K562 (cell line): ENCODE data around the gene ERP44. TPM values are rescaled to one million over a fixed set of nuclear protein-coding genes. Genes with fewer than 3 reads are reported as not detected.
A peak's percentile ranks its signal among the peaks of the same experiment; 100 is the strongest.

Experiments
- BRD9 ChIP-seq: fragments of 450-650 bp; IDR thresholded peaks from 2 replicates; pipeline ENCODE4 v1.6.1; 2018; ENCODE audit warnings: low read depth; ENCODE audit not compliant: partially characterized antibody
- DIDO1 ChIP-seq: fragments of 450-650 bp; IDR thresholded peaks from 2 replicates; pipeline ENCODE4 v1.6.1; 2016; ENCODE audit warnings: low read depth, missing biosample characterization, missing genetic modification characterization
- ELF4 ChIP-seq: fragments of 450-650 bp; formaldehyde crosslinking; IDR thresholded peaks from 2 replicates; pipeline ENCODE4 v1.4.0; 2022; ENCODE audit warnings: missing genetic modification characterization
- ETV5 ChIP-seq: sonication (generic); formaldehyde crosslinking; IDR thresholded peaks from 2 replicates; pipeline ENCODE4 v1.4.0; 2020; ENCODE audit warnings: low read depth, mild to moderate bottlenecking, missing genetic modification reagents
- FUS ChIP-seq: fragments of 200-400 bp; formaldehyde crosslinking; optimal IDR thresholded peaks from 2 replicates; pipeline ENCODE3; 2017; ENCODE audit warnings: low read depth, low read length
- KHSRP ChIP-seq: fragments of 450-650 bp; IDR thresholded peaks from 2 replicates; pipeline ENCODE4 v1.6.1; 2017
- NR2C2 ChIP-seq, 2 experiments: fragments of 200-800 bp in 1 of 2; sonication (Bioruptor generic) in 1 of 2; sonication (generic) in 1 of 2; formaldehyde crosslinking in 1 of 2; IDR thresholded peaks; 2 replicates each; pipeline versions ENCODE4 v1.6.1 to v1.8.0; 2016 to 2022; ENCODE audit warnings: mild to moderate bottlenecking in 1 of 2, missing compliant biosample characterization in 1 of 2, missing genetic modification characterization in 1 of 2, missing genetic modification reagents in 1 of 2
- POLR2AphosphoS5 ChIP-seq: IDR thresholded peaks from 2 replicates; pipeline ENCODE4 v1.6.1; 2011; ENCODE audit warnings: mild to moderate bottlenecking, low read depth, low read length, moderate library complexity; ENCODE audit not compliant: control insufficient read depth, insufficient read depth
- RFX1 ChIP-seq: fragments of 450-650 bp; IDR thresholded peaks from 2 replicates; pipeline ENCODE4 v1.6.1; 2016; ENCODE audit warnings: mild to moderate bottlenecking, moderate library complexity
- SETDB1 ChIP-seq: IDR thresholded peaks from one replicate; pipeline ENCODE4 v1.6.1; 2012; ENCODE audit warnings: low read length, control low read depth, inconsistent platforms
- SMARCC2 ChIP-seq: fragments of 450-650 bp; IDR thresholded peaks from 2 replicates; pipeline ENCODE4 v1.6.1; 2017; ENCODE audit warnings: antibody characterized with exemption, moderate library complexity, mild to moderate bottlenecking, low read depth
- SRF ChIP-seq, 2 experiments: fragments of 250-450, 450-650 bp in 1 of 2; sonication (Bioruptor Pico) in 1 of 2; sonication (generic) in 1 of 2; formaldehyde crosslinking; IDR thresholded peaks; 2 replicates each; pipeline versions ENCODE4 v1.5.0 to v1.5.1; 2020 to 2022; ENCODE audit warnings: mild to moderate bottlenecking in 1 of 2, missing genetic modification reagents in 1 of 2
- SRSF7 ChIP-seq: fragments of 200-400 bp; formaldehyde crosslinking; optimal IDR thresholded peaks from 2 replicates; pipeline ENCODE3; 2017; ENCODE audit warnings: mild to moderate bottlenecking, low read depth, low read length
- SUPT5H ChIP-seq: fragments of 450-650 bp; IDR thresholded peaks from 2 replicates; pipeline ENCODE4 v1.6.1; 2016
- XRCC4 ChIP-seq: IDR thresholded peaks from one replicate; pipeline ENCODE4 v1.6.1; 2011; ENCODE audit not compliant: insufficient read depth, insufficient read length; ENCODE audit errors: extremely low read depth
- ZBTB17 ChIP-seq: fragments of 450-650 bp; formaldehyde crosslinking; IDR thresholded peaks from 2 replicates; pipeline ENCODE4 v1.4.0; 2020; ENCODE audit warnings: mild to moderate bottlenecking
- ZNF408 ChIP-seq: fragments of 250-450 bp; sonication (Bioruptor Pico); IDR thresholded peaks from 2 replicates; pipeline ENCODE4 v1.4.0; 2020; ENCODE audit warnings: low read depth, mild to moderate bottlenecking, moderate library complexity
- polyA plus RNA-seq, 8 experiments: library from polyadenylated mRNA; depleted of rRNA in 4 of 8; stranded (reverse) in 5 of 8; unstranded in 3 of 8; fragments of >200 nt; fragmentation: Nextera tagmentation in 2 of 8; fragmentation: Illumina TruSeq in 1 of 8; extraction: Ambion mirVana in 2 of 8; extraction: Trizol in 1 of 8; gene quantifications; 2 replicates each; pipeline versions ENCODE4 v1.2.1 to v1.2.3, GENCODE V29; 2011 to 2014; ENCODE audit warnings: inconsistent platforms in 1 of 8, missing spikeins in 1 of 8
- total RNA-seq, 7 experiments: library from RNA; depleted of rRNA in 6 of 7; stranded (reverse); fragments of >200 nt in 6 of 7; fragmentation: Illumina TruSeq in 2 of 7; extraction: Trizol in 2 of 7; gene quantifications; 2 replicates each; pipeline versions ENCODE4 v1.2.1 to v1.2.3, GENCODE V29; 2011 to 2021; ENCODE audit warnings: low replicate concordance in 1 of 7
- TF ChIP-seq, protein P1 (sequence below): sonication (generic); formaldehyde crosslinking; IDR thresholded peaks from 2 replicates; pipeline ENCODE4 v1.8.1; 2023; ENCODE audit warnings: mild to moderate bottlenecking, missing genetic modification reagents, moderate library complexity
- TF ChIP-seq, protein P2 (sequence below), 2 experiments: fragments of 450-650 bp; IDR thresholded peaks; 2 replicates each; pipeline ENCODE4 v1.6.1; 2018; ENCODE audit warnings: mild to moderate bottlenecking in 2 of 2, low read depth in 1 of 2; ENCODE audit not compliant: partially characterized antibody in 2 of 2
- TF ChIP-seq, protein P3 (sequence below), 2 experiments: IDR thresholded peaks; 2 replicates each; pipeline ENCODE4 v1.6.1; 2012; ENCODE audit warnings: improper control_type of control experiment in 2 of 2, low read depth in 2 of 2, low read length in 2 of 2, borderline replicate concordance in 1 of 2

Gene ERP44
- total and polyA plus RNA-seq, 9 of the 15 experiments (the other 6 are each of a cell fraction or from before 2014, with no cell fraction given): 9.2 to 23.4 (median 13.6) TPM

DNA sequence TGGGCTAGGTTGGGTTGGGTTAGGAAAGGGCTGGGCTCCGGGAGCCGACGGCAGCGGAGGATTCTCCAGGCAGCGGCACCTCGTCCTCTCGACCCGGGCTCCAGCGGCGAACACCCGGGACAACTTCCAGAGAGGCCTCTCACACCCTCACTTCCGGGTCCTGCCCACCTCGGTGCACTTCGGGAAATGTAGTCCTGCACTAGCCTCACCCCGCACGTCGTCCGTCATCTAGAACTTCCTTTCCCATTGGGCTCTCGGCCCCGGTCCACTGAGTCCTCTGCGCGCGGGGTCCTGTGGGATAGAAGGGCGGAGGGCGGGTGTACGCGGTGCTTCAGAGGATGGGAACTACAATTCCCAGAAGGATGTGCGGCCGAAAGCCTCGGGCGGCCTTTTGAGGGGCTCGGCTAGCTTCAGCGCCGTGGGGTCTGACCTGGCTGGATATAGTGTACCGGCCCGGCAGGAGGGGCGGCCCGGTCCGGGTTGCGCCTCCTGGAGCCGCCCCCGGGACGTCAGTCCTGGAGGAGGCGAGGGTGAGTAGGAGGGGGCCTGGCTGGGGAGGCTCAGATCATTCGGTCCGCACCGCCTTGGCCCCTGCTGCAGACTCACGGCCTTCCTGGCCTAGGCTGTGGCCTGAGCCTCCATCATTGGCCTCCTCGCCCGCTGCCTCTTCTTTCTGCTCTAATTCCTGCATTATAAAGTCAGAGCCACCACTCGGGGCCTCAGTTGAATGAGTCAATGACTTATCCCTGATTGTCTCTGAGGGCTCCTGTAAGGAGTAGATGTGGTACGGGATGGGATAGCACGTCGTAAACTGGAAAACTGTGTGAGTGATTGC lies at the start of gene ERP44, which contains the start of gene INVS (continued):
- TF ChIP-seq SMARCC2: no peak
- TF ChIP-seq, protein P1, sequence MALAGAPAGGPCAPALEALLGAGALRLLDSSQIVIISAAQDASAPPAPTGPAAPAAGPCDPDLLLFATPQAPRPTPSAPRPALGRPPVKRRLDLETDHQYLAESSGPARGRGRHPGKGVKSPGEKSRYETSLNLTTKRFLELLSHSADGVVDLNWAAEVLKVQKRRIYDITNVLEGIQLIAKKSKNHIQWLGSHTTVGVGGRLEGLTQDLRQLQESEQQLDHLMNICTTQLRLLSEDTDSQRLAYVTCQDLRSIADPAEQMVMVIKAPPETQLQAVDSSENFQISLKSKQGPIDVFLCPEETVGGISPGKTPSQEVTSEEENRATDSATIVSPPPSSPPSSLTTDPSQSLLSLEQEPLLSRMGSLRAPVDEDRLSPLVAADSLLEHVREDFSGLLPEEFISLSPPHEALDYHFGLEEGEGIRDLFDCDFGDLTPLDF (CRISPR knock-in tag): peak; percentile 60; the same call in 1 of the 2 replicates
- TF ChIP-seq, protein P2, sequence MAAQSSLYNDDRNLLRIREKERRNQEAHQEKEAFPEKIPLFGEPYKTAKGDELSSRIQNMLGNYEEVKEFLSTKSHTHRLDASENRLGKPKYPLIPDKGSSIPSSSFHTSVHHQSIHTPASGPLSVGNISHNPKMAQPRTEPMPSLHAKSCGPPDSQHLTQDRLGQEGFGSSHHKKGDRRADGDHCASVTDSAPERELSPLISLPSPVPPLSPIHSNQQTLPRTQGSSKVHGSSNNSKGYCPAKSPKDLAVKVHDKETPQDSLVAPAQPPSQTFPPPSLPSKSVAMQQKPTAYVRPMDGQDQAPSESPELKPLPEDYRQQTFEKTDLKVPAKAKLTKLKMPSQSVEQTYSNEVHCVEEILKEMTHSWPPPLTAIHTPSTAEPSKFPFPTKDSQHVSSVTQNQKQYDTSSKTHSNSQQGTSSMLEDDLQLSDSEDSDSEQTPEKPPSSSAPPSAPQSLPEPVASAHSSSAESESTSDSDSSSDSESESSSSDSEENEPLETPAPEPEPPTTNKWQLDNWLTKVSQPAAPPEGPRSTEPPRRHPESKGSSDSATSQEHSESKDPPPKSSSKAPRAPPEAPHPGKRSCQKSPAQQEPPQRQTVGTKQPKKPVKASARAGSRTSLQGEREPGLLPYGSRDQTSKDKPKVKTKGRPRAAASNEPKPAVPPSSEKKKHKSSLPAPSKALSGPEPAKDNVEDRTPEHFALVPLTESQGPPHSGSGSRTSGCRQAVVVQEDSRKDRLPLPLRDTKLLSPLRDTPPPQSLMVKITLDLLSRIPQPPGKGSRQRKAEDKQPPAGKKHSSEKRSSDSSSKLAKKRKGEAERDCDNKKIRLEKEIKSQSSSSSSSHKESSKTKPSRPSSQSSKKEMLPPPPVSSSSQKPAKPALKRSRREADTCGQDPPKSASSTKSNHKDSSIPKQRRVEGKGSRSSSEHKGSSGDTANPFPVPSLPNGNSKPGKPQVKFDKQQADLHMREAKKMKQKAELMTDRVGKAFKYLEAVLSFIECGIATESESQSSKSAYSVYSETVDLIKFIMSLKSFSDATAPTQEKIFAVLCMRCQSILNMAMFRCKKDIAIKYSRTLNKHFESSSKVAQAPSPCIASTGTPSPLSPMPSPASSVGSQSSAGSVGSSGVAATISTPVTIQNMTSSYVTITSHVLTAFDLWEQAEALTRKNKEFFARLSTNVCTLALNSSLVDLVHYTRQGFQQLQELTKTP (IDR thresholded peaks at IDR 0.05; ENCODE audit: low read depth in 1 of 2, partially characterized antibody in 2 of 2): peak; percentile 50 to 100
- no peak for TF ChIP-seq ZBTB17 (CRISPR knock-in tag)
- TF ChIP-seq SRSF7: no peak
- TF ChIP-seq POLR2AphosphoS5: peak; percentile 65; the same call in 1 of the 2 replicates
- TF ChIP-seq SETDB1: no peak
- TF ChIP-seq NR2C2 (CRISPR knock-in tag; IDR thresholded peaks at IDR 0.05): peak; percentile 85
- TF ChIP-seq NR2C2 (tag; IDR thresholded peaks at IDR 0.05): peak; percentile 98
- no peak for TF ChIP-seq ZNF408
- peak; percentile 86 for TF ChIP-seq SUPT5H
- TF ChIP-seq FUS: no peak
- 0 out of 4 replicates have a peak, but pooled peaks of 1 of the 2 experiments have one; percentile 18 for TF ChIP-seq SRF (CRISPR knock-in tag; IDR thresholded peaks at IDR 0.05)
- peak; percentile 93 for TF ChIP-seq ELF4 (CRISPR knock-in tag)
- TF ChIP-seq RFX1: no peak
- TF ChIP-seq ETV5 (CRISPR knock-in tag): peak; percentile 70
- TF ChIP-seq BRD9: no peak
- no peak for TF ChIP-seq XRCC4
- peak; percentile 80 for TF ChIP-seq DIDO1 (tag)
- TF ChIP-seq, protein P3, sequence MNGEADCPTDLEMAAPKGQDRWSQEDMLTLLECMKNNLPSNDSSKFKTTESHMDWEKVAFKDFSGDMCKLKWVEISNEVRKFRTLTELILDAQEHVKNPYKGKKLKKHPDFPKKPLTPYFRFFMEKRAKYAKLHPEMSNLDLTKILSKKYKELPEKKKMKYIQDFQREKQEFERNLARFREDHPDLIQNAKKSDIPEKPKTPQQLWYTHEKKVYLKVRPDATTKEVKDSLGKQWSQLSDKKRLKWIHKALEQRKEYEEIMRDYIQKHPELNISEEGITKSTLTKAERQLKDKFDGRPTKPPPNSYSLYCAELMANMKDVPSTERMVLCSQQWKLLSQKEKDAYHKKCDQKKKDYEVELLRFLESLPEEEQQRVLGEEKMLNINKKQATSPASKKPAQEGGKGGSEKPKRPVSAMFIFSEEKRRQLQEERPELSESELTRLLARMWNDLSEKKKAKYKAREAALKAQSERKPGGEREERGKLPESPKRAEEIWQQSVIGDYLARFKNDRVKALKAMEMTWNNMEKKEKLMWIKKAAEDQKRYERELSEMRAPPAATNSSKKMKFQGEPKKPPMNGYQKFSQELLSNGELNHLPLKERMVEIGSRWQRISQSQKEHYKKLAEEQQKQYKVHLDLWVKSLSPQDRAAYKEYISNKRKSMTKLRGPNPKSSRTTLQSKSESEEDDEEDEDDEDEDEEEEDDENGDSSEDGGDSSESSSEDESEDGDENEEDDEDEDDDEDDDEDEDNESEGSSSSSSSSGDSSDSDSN (IDR thresholded peaks at IDR 0.05; ENCODE audit: borderline replicate concordance in 1 of 2, low read depth in 2 of 2, low read length in 2 of 2): peak; percentile 66 to 81; a peak in 2 of 4 replicates
- TF ChIP-seq KHSRP: no peak
